Stimulated activated CD4-positive, alpha-beta T cell treated with anti-CD3 and anti-CD28 coated beads, Interleukin-12 subunit alpha, Interleukin-12 subunit beta, amount 100 ng/mL, for 4 hours (primary cell): ENCODE results near the gene ATF5.
A peak's percentile ranks its signal among the peaks of the same experiment; 100 is the strongest.

Experiments used
- DNase-seq: peaks from one replicate; pipeline ENCODE4 v3.0.0-alpha.2; 2020

Gene ATF5

GRCh38 chr19:49894879-49895565 lies 34.0 kb upstream of the ATF5 start:
- DNase-seq, result no peak

GRCh38 chr19:49895566-49896297 lies 33.3 kb upstream of the ATF5 start:
- no peak for DNase-seq

- DNase-seq, result peak; percentile 50
Measured at GRCh38 chr19:49896863-49897621, 32.0 kb upstream of the ATF5 start, which contains the start of gene IL4I1. TSS of gene IL4I1 (minus strand) at chr19:49896887. CDS start at chr19:49896160, 727 bp downstream.

GRCh38 chr19:49904136-49904535 lies 24.9 kb upstream of the ATF5 start:
- no peak for DNase-seq

GRCh38 chr19:49906879-49907564 lies 22.0 kb upstream of the ATF5 start:
- DNase-seq, result no peak

GRCh38 chr19:49907745-49908446 lies 21.1 kb upstream of the ATF5 start:
- DNase-seq, result no peak

- DNase-seq, result no peak
Measured at GRCh38 chr19:49908480-49909420, 20.3 kb upstream of the ATF5 start.

GRCh38 chr19:49910179-49910578 lies 18.8 kb upstream of the ATF5 start:
- no peak for DNase-seq

- DNase-seq, result no peak
Measured at GRCh38 chr19:49911381-49912145, 17.4 kb upstream of the ATF5 start.

GRCh38 chr19:49912965-49913685 lies 15.9 kb upstream of the ATF5 start:
- DNase-seq, result no peak

GRCh38 chr19:49913720-49914119 lies 15.3 kb upstream of the ATF5 start:
- DNase-seq, result no peak

GRCh38 chr19:49915271-49915670 lies 13.7 kb upstream of the ATF5 start:
- no peak for DNase-seq

GRCh38 chr19:49916839-49917733 lies 11.9 kb upstream of the ATF5 start:
- DNase-seq, result no peak

GRCh38 chr19:49918089-49918488 lies 10.9 kb upstream of the ATF5 start:
- DNase-seq, result no peak

- DNase-seq, result no peak
Measured at GRCh38 chr19:49920624-49921363, 8.2 kb upstream of the ATF5 start.

GRCh38 chr19:49921871-49922795 lies 6.9 kb upstream of the ATF5 start:
- DNase-seq, result no peak
